GM12878 (cell line): ENCODE results near the gene BICRAL. TPM values are rescaled to one million over a fixed set of nuclear protein-coding genes. Genes with fewer than 3 reads are reported as not detected.

Experiments used
- ATAC-seq: fragments of 200-7000 bp; cut with Tn5 transposase; 3 replicates; pipeline ENCODE4 v1.9.1; 2020; ENCODE audit warnings: mild to moderate bottlenecking, moderate library complexity
- BruUV-seq: library from RNA; stranded (reverse); fragments of 400-500 nt; replicated peaks from 2 replicates; lab custom pipeline; 2021; lab: Mats Ljungman, UMichigan
- CTCF ChIA-PET: fragments of 300-600 bp; sonication (Branson Sonifier 250); formaldehyde crosslinking; extraction: SDS; loops from one replicate; lab custom pipeline; 2021; ENCODE audit warnings: inconsistent platforms; lab: Yijun Ruan, JAX
- POLR2A ChIA-PET: fragments of 350-600 bp; formaldehyde crosslinking; extraction: SDS; loops from one replicate; lab custom pipeline; 2021; ENCODE audit warnings: inconsistent platforms; lab: Charles Lee
- RAD21 ChIA-PET: fragments of 300-600 bp; sonication (Branson Sonifier 250); formaldehyde crosslinking; loops from one replicate; lab custom pipeline; 2023; ENCODE audit warnings: antibody characterized with exemption; ENCODE audit not compliant: unreplicated experiment; lab: Charles Lee
- SMC1A ChIA-PET: fragments of 300-600 bp; sonication (Branson Sonifier 250); formaldehyde crosslinking; loops from one replicate; lab custom pipeline; 2023; ENCODE audit not compliant: unreplicated experiment, uncharacterized antibody; lab: Charles Lee
- DNase-seq: peaks from one replicate; pipeline ENCODE4 v3.0.0-alpha.2; 2011; ENCODE audit warnings: low read depth, low spot score
- FAIRE-seq: peaks from 3 replicates; lab custom pipeline; 2011; peaks lifted over from hg19 to GRCh38; lab: Jason Lieb, UNC
- H2AFZ ChIP-seq: 2 replicates; pipeline ENCODE4 v1.6.0; 2011; ENCODE audit warnings: low read depth, low read length, control low read depth; ENCODE audit not compliant: control insufficient read depth
- H3K27ac ChIP-seq: 2 replicates; pipeline ENCODE4 v1.5.1; 2011; ENCODE audit warnings: control low read depth; ENCODE audit not compliant: control insufficient read depth, insufficient read depth
- H3K27me3 ChIP-seq, 2 experiments: replicated peaks in 1 of 2; 2 replicates each; pipeline versions ENCODE4 v1.6.0 to v1.6.1; 2011; ENCODE audit warnings: low read length in 1 of 2; ENCODE audit not compliant: control insufficient read depth in 2 of 2, insufficient read depth in 2 of 2
- H3K36me3 ChIP-seq, 2 experiments: 2 replicates each; pipeline ENCODE4 v1.5.1; 2011; ENCODE audit warnings: low read length in 1 of 2; ENCODE audit not compliant: control insufficient read depth in 2 of 2, insufficient read depth in 2 of 2
- H3K4me1 ChIP-seq: 2 replicates; pipeline ENCODE4 v1.6.1; 2011; ENCODE audit warnings: mild to moderate bottlenecking, low read length, moderate library complexity, mixed read lengths; ENCODE audit not compliant: control insufficient read depth, insufficient read depth
- H3K4me2 ChIP-seq: 2 replicates; pipeline ENCODE4 v1.6.0; 2011; ENCODE audit warnings: control low read depth; ENCODE audit not compliant: control insufficient read depth, insufficient read depth
- H3K4me3 ChIP-seq: fragments of 200-600 bp; sonication (generic); 2 replicates; pipeline ENCODE4 v1.5.1; 2016
- H3K79me2 ChIP-seq: 2 replicates; pipeline ENCODE4 v1.6.0; 2011; ENCODE audit warnings: low read length; ENCODE audit not compliant: control insufficient read depth, insufficient read depth
- H3K9ac ChIP-seq: 2 replicates; pipeline ENCODE4 v1.8.0; 2011; ENCODE audit warnings: low read length, control low read depth, mixed read lengths; ENCODE audit not compliant: control insufficient read depth, insufficient read depth
- H3K9me3 ChIP-seq: replicated peaks from 3 replicates; pipeline ENCODE4 v1.5.1; 2011; ENCODE audit warnings: mild to moderate bottlenecking, low read length; ENCODE audit not compliant: control insufficient read depth, insufficient read depth
- H4K20me1 ChIP-seq: 2 replicates; pipeline ENCODE4 v1.6.0; 2011; ENCODE audit not compliant: control insufficient read depth, insufficient read depth
- CHD2 ChIP-seq: IDR thresholded peaks from 2 replicates; pipeline ENCODE4 v1.6.1; 2011; ENCODE audit warnings: low read depth, low read length, improper control_type of control experiment, borderline replicate concordance
- FOS ChIP-seq: IDR thresholded peaks from 3 replicates; pipeline ENCODE4 v1.6.1; 2011; ENCODE audit warnings: borderline replicate concordance; ENCODE audit not compliant: insufficient read length; ENCODE audit errors: extremely low read depth
- FOXM1 ChIP-seq: IDR thresholded peaks from 2 replicates; pipeline ENCODE4 v1.6.1; 2012; ENCODE audit warnings: low read depth, mild to moderate bottlenecking, inconsistent platforms, low read length, moderate library complexity
- IRF5 ChIP-seq: fragments of 450-650 bp; IDR thresholded peaks from 2 replicates; pipeline ENCODE4 v1.6.1; 2017; ENCODE audit warnings: borderline replicate concordance
- MLLT1 ChIP-seq: fragments of 450-650 bp; IDR thresholded peaks from 2 replicates; pipeline ENCODE4 v1.6.1; 2016; ENCODE audit warnings: mild to moderate bottlenecking
- NFYA ChIP-seq: IDR thresholded peaks from 2 replicates; pipeline ENCODE4 v1.6.1; 2011; ENCODE audit warnings: low read depth, mild to moderate bottlenecking, low read length, improper control_type of control experiment, borderline replicate concordance
- TARDBP ChIP-seq: IDR thresholded peaks from 2 replicates; pipeline ENCODE4 v1.6.1; 2016; ENCODE audit warnings: borderline replicate concordance
- ZBED1 ChIP-seq: IDR thresholded peaks from 2 replicates; pipeline ENCODE4 v1.6.1; 2016; ENCODE audit warnings: borderline replicate concordance
- WGBS: methylation state at CpG from one replicate; pipeline ENCODE4 v1.1.6; 2016; ENCODE audit warnings: low lambda C conversion rate; ENCODE audit not compliant: insufficient replicate concordance, insufficient coverage; ENCODE audit errors: missing lambda C conversion rate; 5-methylcytosine and 5-hydroxymethylcytosine counted together
- in situ Hi-C: fragments of 300-500 bp; cut with MboI; formaldehyde crosslinking; loops from 9 replicates; pipeline ENCODE4 v1.14.3; 2018; ENCODE audit warnings: mixed read lengths
- intact Hi-C: fragments of 100-400 bp; cut with micrococcal nuclease; formaldehyde crosslinking; loops from one replicate; pipeline ENCODE4 v1.14.2; 2022; ENCODE audit not compliant: unreplicated experiment
- polyA plus RNA-seq, 11 experiments: library from polyadenylated mRNA; depleted of rRNA in 4 of 11; unstranded in 6 of 11; stranded (reverse) in 5 of 11; fragments of >200 nt; fragmentation: Nextera tagmentation in 4 of 11; fragmentation: Illumina TruSeq in 1 of 11; extraction: Ambion mirVana in 4 of 11; extraction: Trizol in 1 of 11; gene quantifications; 1 replicate in 1 of 11; 2 replicates in 10 of 11; pipeline versions ENCODE4 v1.2.1 to v1.2.3, GENCODE V29; 2011 to 2016; ENCODE audit warnings: inconsistent platforms in 2 of 11, missing spikeins in 2 of 11, low read depth in 1 of 11
- total RNA-seq, 4 experiments: library from RNA; depleted of rRNA in 3 of 4; stranded (reverse); fragments of >200 nt in 3 of 4; fragmentation: Illumina TruSeq in 1 of 4; extraction: Trizol in 1 of 4; gene quantifications; 2 replicates each; pipeline versions ENCODE4 v1.2.1 to v1.2.3, GENCODE V29; 2013 to 2021

BICRAL gene
- total and polyA plus RNA-seq, 10 of the 15 experiments (the other 5 are each of a cell fraction or from before 2014, with no cell fraction given): 1.9 to 16.6 (median 8.5) TPM

- ChIA-PET POLR2A (interaction anchor here (0.6 to 0.7 kb wide), 3 partner anchors 18 to 577 kb away, joined by 3 to 4 read pairs (median 3); no protein-coding TSS in a partner anchor), CTCF (interaction anchor here (0.6 to 1.6 kb wide), 8 partner anchors 12 to 325 kb away, joined by 3 to 4 read pairs (median 3); no protein-coding TSS in a partner anchor), SMC1A (interaction anchor here (0.8 to 2.0 kb wide), 4 partner anchors 17 to 74 kb away, joined by 3 to 7 read pairs (median 4); partner anchors contain the start of gene TBCC), RAD21 (interaction anchor here (0.7 to 1.9 kb wide), 2 partner anchors 48 to 70 kb away, joined by 3 to 6 read pairs; no protein-coding TSS in a partner anchor)
- TF ChIP-seq CHD2: no peak
- no peak for TF ChIP-seq MLLT1
- TF ChIP-seq FOXM1: no peak
- TF ChIP-seq NFYA: no peak
- no peak for TF ChIP-seq FOS
- TF ChIP-seq IRF5: no peak
- no peak for TF ChIP-seq ZBED1
- TF ChIP-seq TARDBP: no peak
- H3K36me3 ChIP-seq: peaks cover 0 to 6% of the 10 kb centered on the region in 2 experiments; a peak in 2 of 4 replicates
- H3K27me3 ChIP-seq: no peaks in the 10 kb centered on the region
- DNase-seq (no peak), FAIRE-seq (no peak), ATAC-seq (no peak)
- no peak overlapping the region for H3K27ac ChIP-seq
- H3K4me3 ChIP-seq: no peak overlapping the region
- no peaks in the 10 kb centered on the region for H4K20me1 ChIP-seq
- no peaks in the 10 kb centered on the region for H3K4me1 ChIP-seq
- no peak overlapping the region for H2AFZ ChIP-seq
- WGBS: 86% methylated on average over 2 of the region's 2 CpGs
- H3K9ac ChIP-seq: no peak overlapping the region
- no peaks in the 10 kb centered on the region for H3K79me2 ChIP-seq
- intact Hi-C loops: no loop called here
- H3K9me3 ChIP-seq: no peaks in the 10 kb centered on the region
- in situ Hi-C loops: no loop called here
- no peak overlapping the region for H3K4me2 ChIP-seq
- BruUV-seq: no TSS peak
Measured at GRCh38 chr6:42818416-42818815, 36.6 kb downstream of the BICRAL start.
